Activated CD4-positive, CD25-positive, alpha-beta regulatory T cell treated with anti-CD3 and anti-CD28 coated beads, Interleukin-2, amount 50 U/mL, for 16 hours (primary cell): Measurements from ENCODE around the gene SND1.

ENCODE experiments used
- DNase-seq: peaks from one replicate; pipeline ENCODE4 v3.0.0-alpha.2; 2020; ENCODE audit warnings: low read depth, low spot score

The SND1 gene

GRCh38 chr7:127651556-127652332, at the start of gene SND1:
SND1 (plus strand) TSS chr7:127652194; CDS start chr7:127652374, 180 bp downstream.
- peak; percentile 98 for DNase-seq

- DNase-seq, result no peak
Observed at GRCh38 chr7:127608446-127608845, 43.5 kb upstream of the SND1 start.

GRCh38 chr7:127609297-127609696, 42.7 kb upstream of the SND1 start:
- no peak for DNase-seq

GRCh38 chr7:127612263-127612662, 39.7 kb upstream of the SND1 start:
- DNase-seq, result no peak

- no peak for DNase-seq
Observed at GRCh38 chr7:127616724-127617123, 35.3 kb upstream of the SND1 start.

- no peak for DNase-seq
Observed at GRCh38 chr7:127618042-127618441, 34.0 kb upstream of the SND1 start, which contains the start of gene PAX4. PAX4 (minus strand) TSS chr7:127618142; CDS start chr7:127615928, 2,214 bp downstream.

- no peak for DNase-seq
Observed at GRCh38 chr7:127618775-127619174, 33.2 kb upstream of the SND1 start.

- no peak for DNase-seq
Observed at GRCh38 chr7:127619681-127620405, 32.2 kb upstream of the SND1 start.

- DNase-seq, result no peak
Observed at GRCh38 chr7:127620406-127621233, 31.4 kb upstream of the SND1 start.

- DNase-seq, result no peak
Observed at GRCh38 chr7:127625331-127625730, 26.7 kb upstream of the SND1 start.

GRCh38 chr7:127628445-127628844, 23.5 kb upstream of the SND1 start:
- no peak for DNase-seq

- no peak for DNase-seq
Observed at GRCh38 chr7:127629268-127629854, 22.6 kb upstream of the SND1 start.

GRCh38 chr7:127632276-127632910, 19.6 kb upstream of the SND1 start:
- no peak for DNase-seq

- DNase-seq, result no peak
Observed at GRCh38 chr7:127635659-127636285, 16.2 kb upstream of the SND1 start.

- no peak for DNase-seq
Observed at GRCh38 chr7:127638197-127638596, 13.8 kb upstream of the SND1 start.

GRCh38 chr7:127644484-127644883, 7.5 kb upstream of the SND1 start:
- DNase-seq, result no peak

GRCh38 chr7:127647636-127648035, 4.4 kb upstream of the SND1 start:
- DNase-seq, result no peak

- DNase-seq, result no peak
Observed at GRCh38 chr7:127648986-127649385, 3.0 kb upstream of the SND1 start.

GRCh38 chr7:127650847-127651555, 993 bp upstream of the SND1 start:
- no peak for DNase-seq
